NB4 (cell line): ENCODE measurements around the gene SH2D7.
A peak's percentile ranks its signal among the peaks of the same experiment; 100 is the strongest.
"Not testable (repeated sequence)": the region's sequence is repeated elsewhere in the genome, so short reads cannot be mapped to it uniquely, and the experiment has no call there.

Experiments
- DNase-seq: peaks from one replicate; pipeline ENCODE4 v3.0.0; 2010; ENCODE audit warnings: low read depth
- H3K4me3 ChIP-seq: one replicate; pipeline ENCODE4 v1.5.1; 2011; ENCODE audit warnings: mild to moderate bottlenecking, low read depth, low read length, moderate library complexity
- MAX ChIP-seq: IDR thresholded peaks from 2 replicates; pipeline ENCODE4 v1.6.1; 2011; ENCODE audit warnings: low read depth, low read length
- MYC ChIP-seq: IDR thresholded peaks from 2 replicates; pipeline ENCODE4 v1.6.1; 2011; ENCODE audit warnings: low read depth, low read length
- POLR2A ChIP-seq: IDR thresholded peaks from 2 replicates; pipeline ENCODE4 v1.6.1; 2011; ENCODE audit warnings: mild to moderate bottlenecking; ENCODE audit not compliant: insufficient read length; ENCODE audit errors: extremely low read depth
- TF ChIP-seq, protein P1 (sequence below): IDR thresholded peaks from one replicate; pipeline ENCODE4 v1.5.1; 2012; ENCODE audit warnings: low read depth, low read length

Gene SH2D7

GRCh38 chr15:78148392-78149067, 56.2 kb downstream of the SH2D7 start:
- peak overlapping the region; percentile 85 for H3K4me3 ChIP-seq
- TF ChIP-seq, protein P1, sequence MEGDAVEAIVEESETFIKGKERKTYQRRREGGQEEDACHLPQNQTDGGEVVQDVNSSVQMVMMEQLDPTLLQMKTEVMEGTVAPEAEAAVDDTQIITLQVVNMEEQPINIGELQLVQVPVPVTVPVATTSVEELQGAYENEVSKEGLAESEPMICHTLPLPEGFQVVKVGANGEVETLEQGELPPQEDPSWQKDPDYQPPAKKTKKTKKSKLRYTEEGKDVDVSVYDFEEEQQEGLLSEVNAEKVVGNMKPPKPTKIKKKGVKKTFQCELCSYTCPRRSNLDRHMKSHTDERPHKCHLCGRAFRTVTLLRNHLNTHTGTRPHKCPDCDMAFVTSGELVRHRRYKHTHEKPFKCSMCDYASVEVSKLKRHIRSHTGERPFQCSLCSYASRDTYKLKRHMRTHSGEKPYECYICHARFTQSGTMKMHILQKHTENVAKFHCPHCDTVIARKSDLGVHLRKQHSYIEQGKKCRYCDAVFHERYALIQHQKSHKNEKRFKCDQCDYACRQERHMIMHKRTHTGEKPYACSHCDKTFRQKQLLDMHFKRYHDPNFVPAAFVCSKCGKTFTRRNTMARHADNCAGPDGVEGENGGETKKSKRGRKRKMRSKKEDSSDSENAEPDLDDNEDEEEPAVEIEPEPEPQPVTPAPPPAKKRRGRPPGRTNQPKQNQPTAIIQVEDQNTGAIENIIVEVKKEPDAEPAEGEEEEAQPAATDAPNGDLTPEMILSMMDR: no peak
- TF ChIP-seq MAX (no peak), MYC (no peak), POLR2A (no peak)
- DNase-seq: peak; percentile 24

DNA sequence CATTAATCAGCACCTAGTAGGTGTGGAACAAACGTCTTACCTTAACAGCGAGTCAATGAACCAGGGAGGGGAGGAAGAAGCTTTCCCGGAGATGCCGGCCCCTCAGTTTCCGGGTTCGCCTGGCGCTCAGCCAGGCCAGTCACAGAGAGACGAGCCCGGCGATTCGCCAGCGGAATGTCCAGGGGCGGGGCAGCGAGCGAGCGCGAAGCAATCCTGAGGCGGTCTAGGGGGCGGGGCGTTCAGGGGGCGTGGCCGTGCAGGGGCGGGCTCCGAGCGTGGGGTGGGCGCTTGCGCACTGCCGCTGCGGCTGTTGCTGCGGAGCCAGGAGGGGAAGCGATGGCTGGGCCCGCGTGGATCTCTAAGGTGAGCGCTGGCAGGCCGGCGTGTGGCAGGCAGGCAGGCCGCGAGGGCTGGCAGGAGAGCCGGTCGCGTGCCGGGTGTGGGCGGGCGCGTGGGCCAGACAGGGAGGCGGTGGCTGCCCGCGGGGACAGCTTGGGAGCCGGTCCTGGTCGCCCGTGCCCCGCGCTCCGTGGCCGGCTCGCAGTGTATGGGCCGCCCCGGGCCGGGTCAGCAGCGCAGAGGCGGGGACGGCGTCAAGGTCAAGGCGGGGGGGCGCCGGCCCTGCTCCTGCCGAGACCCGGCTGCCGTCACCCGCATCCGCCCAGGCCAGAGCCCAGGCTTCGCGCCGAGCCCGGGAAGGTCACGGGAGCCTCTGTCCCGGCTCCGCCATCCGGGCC, 56.9 kb downstream of the SH2D7 start, which contains the start of gene IDH3A:
IDH3A (plus strand) TSS at position 295 of the 737 bp plus-strand sequence; CDS start at position 337, 42 bp downstream.
- peak; percentile 98 for DNase-seq
- peak within 1 kb of the TSS; percentile 85 for H3K4me3 ChIP-seq
- peak; percentile 57; the same call in 1 of the 2 replicates for TF ChIP-seq MYC
- peak; percentile 64 for TF ChIP-seq POLR2A
- peak; percentile 37; the same call in 1 of the 2 replicates for TF ChIP-seq MAX
- TF ChIP-seq, protein P1: no peak

DNA sequence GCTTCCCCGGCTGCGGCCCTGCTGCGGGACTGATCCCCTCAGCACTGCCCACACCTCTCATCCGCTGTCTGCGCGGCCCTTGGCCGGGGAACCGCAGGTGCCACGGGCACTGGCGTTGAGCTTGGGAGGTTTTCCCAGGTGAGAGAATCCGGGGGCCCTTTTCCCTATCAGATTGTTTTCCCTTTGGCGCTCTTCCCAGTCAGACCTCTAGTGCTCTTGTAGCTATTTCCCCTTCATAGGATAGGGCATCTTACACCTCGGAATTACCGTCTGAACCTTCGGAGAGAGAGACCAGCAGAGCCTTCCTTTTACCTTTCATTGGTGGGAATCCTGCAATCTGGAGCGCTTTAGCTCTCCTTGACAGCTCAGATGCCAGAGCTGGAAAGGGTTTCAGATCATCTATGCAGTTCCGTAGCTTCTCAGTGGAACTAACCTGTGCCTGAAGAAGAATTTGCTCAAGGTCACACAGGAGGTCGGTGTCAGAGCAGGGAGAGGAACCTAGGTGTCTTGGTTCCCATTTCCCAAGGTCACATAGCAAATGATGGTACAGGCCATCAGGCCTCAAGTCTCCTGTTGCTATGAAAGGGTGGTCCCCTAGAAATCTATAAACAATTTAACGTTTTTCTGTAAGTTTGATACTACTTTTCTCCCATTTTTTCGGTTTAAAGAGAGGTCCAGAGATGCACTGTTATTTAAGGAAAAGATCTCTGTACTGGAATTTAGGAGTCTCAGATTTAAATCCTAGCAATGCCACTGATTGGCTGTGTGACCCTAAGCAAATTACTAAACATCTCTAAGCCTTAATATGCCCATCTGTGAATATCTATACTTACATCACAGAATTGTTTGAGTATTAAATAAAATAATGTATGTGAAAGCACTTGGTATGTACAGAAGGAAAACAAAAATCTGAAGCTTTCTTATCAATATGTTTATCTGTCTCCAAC, 57.7 kb downstream of the SH2D7 start:
- DNase-seq: peak; percentile 27

GRCh38 chr15:78151075-78151474, 58.7 kb downstream of the SH2D7 start:
- not testable (repeated sequence) for DNase-seq, H3K4me3 ChIP-seq

More for the DNA sequence above, 57.7 kb downstream of the SH2D7 start:
- TF ChIP-seq POLR2A (no peak), MAX (no peak), MYC (no peak)
- TF ChIP-seq, protein P1: no peak
- peak overlapping the region; percentile 82 for H3K4me3 ChIP-seq
